AG04449 (cell line): ENCODE results near the gene PVALEF.
A peak's percentile ranks its signal among the peaks of the same experiment; 100 is the strongest.

Source experiments
- CTCF ChIA-PET: fragments of 350-600 bp; formaldehyde crosslinking; extraction: SDS; loops from one replicate; lab custom pipeline; 2021; ENCODE audit warnings: antibody characterized with exemption; lab: Yijun Ruan, JAX
- POLR2A ChIA-PET: fragments of 400-600, 350-600 bp; formaldehyde crosslinking; extraction: SDS; loops from one replicate; lab custom pipeline; 2020; ENCODE audit warnings: antibody characterized with exemption, inconsistent platforms; lab: Yijun Ruan, JAX
- DNase-seq: peaks from one replicate; pipeline ENCODE4 v3.0.0-alpha.2; 2010; ENCODE audit warnings: low read depth, low spot score
- H3K4me3 ChIP-seq: 2 replicates; pipeline ENCODE4 v1.5.1; 2011; ENCODE audit warnings: low read depth, mild to moderate bottlenecking, control low read depth, low read length
- TF ChIP-seq, protein P1 (sequence below): IDR thresholded peaks from one replicate; pipeline ENCODE4 v1.5.1; 2011; ENCODE audit warnings: mild to moderate bottlenecking, moderate library complexity, low read length, control low read depth, inconsistent platforms; ENCODE audit not compliant: insufficient read depth; ENCODE audit errors: missing control alignments

PVALEF gene

DNA sequence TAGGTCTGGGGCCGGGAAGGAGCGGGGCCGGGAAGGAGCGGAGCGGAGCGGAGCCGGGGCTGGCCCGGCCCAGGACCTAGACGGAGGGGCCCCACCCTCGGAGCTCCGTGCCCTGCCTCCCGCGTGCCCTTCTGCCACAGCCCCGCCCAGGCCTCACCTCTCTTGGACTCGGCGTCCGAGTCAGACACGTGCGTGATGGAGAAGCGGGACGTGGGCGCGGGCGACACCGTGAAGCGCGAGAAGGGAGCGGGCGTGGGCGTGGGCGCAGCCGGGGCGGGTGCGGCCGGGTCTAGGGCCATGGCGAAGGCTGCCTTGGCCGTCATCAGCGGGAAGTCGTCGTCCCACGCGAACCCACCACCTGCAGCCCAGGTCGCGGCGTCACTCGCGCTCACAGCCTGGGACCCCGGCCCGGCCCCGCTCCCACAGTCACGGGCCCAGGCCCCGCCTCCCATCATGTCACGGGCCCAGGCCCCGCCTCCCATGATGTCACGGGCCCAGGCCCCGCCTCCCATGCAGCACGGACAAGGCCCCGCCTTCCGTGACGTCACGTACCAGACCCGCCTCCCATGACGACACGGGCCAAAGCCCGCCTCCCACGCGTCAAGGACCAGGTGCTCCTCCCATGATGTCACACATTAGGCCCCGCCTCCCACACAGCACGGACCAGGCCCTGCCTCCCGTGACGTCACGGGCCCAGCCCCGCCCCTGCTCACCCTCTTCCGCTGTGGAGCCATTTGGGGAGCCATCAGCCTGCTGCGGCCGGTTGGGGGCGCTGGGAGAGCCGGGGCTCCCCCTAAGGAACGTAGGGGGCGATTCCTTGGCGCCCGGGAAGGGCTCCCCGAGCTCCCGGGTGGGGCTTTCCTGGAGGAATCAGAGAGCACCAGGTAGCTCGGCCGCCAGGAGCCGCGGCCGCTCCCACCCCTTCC lies 45.8 kb upstream of the PVALEF start:
- ChIA-PET POLR2A (no interaction called here), CTCF (interaction anchor here (0.9 to 1.6 kb wide), 2 partner anchors 18 to 20 kb away, joined by 3 to 6 read pairs; no protein-coding TSS in a partner anchor)
- peak overlapping the region; percentile 65 for H3K4me3 ChIP-seq
- TF ChIP-seq, protein P1, sequence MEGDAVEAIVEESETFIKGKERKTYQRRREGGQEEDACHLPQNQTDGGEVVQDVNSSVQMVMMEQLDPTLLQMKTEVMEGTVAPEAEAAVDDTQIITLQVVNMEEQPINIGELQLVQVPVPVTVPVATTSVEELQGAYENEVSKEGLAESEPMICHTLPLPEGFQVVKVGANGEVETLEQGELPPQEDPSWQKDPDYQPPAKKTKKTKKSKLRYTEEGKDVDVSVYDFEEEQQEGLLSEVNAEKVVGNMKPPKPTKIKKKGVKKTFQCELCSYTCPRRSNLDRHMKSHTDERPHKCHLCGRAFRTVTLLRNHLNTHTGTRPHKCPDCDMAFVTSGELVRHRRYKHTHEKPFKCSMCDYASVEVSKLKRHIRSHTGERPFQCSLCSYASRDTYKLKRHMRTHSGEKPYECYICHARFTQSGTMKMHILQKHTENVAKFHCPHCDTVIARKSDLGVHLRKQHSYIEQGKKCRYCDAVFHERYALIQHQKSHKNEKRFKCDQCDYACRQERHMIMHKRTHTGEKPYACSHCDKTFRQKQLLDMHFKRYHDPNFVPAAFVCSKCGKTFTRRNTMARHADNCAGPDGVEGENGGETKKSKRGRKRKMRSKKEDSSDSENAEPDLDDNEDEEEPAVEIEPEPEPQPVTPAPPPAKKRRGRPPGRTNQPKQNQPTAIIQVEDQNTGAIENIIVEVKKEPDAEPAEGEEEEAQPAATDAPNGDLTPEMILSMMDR: no peak
- DNase-seq: peak; percentile 59

DNA sequence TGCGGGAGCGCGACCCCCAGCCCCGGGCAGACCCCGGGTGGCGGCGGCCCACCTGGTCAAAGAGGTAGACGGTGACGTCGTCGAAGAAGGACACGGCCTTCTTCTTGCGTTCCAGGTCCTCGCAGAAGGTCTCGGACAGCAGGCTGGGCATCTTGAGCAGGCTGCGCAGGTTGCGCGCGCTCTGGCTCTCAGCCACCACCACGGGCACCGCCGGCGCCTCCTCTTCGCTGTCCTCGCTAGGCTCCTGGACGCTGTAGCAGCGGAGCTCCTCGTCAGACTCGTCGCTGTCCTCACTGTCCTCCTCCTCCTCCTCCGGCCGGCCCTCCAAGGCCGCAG lies 45.2 kb upstream of the PVALEF start:
- TF ChIP-seq, protein P1: no peak
- CTCF ChIA-PET: interaction anchor here (0.9 to 1.6 kb wide), 2 partner anchors 18 to 21 kb away, joined by 3 to 6 read pairs; no protein-coding TSS in a partner anchor
- POLR2A ChIA-PET: no interaction called here
- no peak for DNase-seq
- no peak overlapping the region for H3K4me3 ChIP-seq

DNA sequence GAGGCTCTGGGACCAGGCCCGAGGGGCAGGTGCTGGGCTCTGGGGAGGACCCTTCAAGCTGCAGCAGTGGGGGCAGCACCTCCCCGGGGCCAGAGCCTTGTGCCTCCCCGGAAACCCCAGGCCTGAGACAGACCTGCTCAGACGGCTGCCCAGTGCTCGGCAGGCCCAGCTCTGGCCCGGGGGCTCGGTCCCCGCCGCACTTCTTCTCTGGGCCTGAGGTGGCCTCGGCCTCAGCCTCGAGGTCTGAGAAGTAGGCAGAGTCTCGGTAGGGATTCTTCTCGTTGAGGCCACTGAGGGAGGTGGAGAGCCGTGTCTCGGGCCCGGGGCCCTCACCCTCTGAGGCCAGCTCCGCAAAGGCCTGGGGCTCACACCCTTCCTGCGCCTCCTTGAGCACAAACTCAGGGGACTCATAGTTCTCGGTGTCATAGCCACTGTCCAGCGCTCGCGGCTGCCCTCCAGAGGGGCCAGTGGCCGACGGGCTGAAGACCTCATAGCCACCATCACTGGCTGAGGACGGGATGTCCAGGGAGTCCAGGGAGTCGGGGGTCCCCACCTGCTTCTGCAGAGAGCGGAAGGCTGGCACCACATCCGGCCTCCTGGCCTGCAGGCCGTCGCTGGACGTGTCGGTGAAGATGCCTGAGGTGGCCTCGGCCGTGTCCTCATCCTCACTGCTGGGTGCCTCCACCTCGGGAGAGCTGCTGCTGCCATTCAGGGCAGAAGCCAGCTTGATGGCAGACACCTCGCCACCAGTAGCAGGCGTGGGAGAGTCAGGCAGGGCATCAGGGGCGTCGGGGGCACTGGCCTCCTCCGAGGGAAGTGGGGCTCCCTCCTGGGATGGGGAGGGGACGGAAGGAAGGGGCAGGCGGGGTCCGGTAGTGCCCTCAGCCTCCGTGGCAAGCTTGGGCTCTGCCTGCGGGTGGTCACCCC lies 44.3 kb upstream of the PVALEF start:
- TF ChIP-seq, protein P1: no peak
- ChIA-PET CTCF (interaction anchor here (1.1 to 1.6 kb wide), 4 partner anchors 22 to 97 kb away, joined by 3 to 6 read pairs (median 4); no protein-coding TSS in a partner anchor), POLR2A (no interaction called here)
- no peak overlapping the region for H3K4me3 ChIP-seq
- no peak for DNase-seq

DNA sequence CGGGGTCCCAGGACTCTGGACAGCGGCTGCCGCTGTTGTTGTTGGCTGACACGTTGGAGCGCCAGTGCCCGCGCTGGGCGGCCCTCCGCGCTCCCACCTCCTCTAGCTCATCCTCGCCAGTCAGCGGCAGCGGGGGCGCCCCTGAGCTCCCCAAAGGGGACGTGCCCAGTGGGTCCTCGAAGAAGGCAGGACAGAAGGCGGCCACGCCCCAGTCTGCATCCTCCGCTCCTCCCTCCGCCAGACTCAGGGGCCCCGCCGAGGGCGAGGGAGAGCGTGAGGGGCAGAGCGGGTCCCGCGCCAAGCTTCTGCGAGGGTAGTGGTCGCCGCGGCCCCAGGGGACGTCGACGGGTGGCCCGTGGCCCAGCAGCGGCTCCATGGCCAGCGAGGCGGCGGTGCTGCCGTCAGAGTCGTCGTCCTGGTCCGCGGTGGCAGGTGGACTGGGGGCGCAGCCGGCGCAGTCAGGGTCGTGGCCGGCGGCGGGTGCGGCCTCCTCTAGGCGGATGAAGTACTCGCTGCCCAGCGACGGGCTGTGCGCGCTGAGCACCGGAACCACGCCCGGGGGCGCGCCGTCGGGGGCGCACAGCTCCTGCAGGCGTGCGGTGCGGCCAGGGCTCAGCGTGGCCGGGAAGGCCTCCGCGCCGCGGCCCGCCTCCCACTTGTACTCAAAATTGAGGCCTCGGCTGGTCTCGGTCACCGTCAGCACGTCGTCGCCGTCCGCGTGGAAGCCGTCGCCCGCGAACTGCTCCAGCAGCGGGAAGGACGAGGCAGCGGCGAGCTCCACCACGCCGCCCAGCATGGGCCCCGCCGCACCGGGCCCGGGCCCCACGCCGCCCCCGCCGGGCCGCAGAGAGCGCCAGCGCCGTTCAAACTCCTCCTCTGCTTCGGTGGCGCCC lies 43.2 kb upstream of the PVALEF start:
- ChIA-PET CTCF (interaction anchor here (0.7 to 1.4 kb wide), 4 partner anchors 22 to 98 kb away, joined by 3 to 6 read pairs (median 3); no protein-coding TSS in a partner anchor), POLR2A (no interaction called here)
- H3K4me3 ChIP-seq: no peak overlapping the region
- TF ChIP-seq, protein P1: no peak
- no peak for DNase-seq

DNA sequence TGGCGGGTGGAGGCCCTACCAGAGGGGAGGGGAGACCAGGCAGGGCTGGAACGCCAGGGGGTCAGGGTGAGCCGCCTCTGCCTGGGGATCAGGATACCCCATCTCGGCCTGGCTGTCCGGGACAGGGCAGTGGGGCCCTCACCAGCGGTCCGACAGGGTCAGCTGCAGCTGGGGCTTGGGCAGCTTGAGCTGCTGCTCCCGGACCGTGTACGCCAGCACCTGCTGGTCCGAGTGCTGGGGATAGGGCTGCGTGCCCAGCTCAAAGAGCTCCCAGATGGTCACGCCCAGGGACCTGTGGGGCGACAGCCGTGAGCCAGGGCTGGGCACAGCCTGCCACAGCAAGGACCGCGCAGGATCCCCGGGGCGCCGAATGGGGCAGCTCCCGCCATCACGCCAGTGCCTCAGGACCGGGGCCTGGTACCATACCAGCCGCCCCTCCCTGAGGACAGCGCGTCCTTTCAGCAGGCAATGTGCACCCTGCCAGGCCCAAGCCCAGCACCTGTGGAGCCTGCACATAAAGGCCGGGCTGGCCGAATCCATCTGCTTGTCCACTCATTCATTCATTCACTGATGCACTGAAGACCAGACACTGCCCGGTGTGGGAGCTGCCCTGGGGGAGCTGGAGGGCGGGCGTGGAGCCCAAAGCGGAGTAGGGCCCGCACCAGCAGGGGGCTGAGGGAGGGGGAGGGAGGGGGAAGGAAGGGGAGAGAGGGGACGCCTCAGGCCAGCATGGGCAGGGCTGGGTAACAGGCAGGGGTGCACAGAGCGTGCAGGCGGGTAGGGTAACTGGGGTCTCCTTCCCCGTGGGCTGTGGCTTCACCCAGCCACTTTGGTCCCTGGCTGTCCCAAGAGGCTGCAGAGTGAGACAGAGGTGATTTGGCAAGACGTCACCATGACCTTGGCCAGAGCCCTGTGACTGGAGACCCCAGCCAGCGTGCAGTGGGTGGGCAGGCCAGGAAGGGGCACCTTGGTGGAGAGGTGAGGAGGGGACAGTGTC lies 42.0 kb upstream of the PVALEF start:
- no peak for DNase-seq
- TF ChIP-seq, protein P1: no peak
- ChIA-PET CTCF (interaction anchor here (0.9 kb wide), 1 partner anchor 19 kb away, joined by 3 read pairs; no protein-coding TSS in a partner anchor), POLR2A (no interaction called here)
- no peak overlapping the region for H3K4me3 ChIP-seq
